Suprapubic skin (tissue), 4 donors: ENCODE data around the gene IRX1.

Source experiments
- EP300 ChIP-seq: sonication (generic); formaldehyde crosslinking; IDR thresholded peaks from one replicate; pipeline ENCODE4 v1.6.1; 2017; ENCODE audit warnings: antibody characterized with exemption
- POLR2A ChIP-seq, 2 donors: fragments of 450-650 bp; IDR thresholded peaks; one replicate each; pipeline ENCODE4 v1.6.1; 2017; ENCODE audit warnings: antibody characterized with exemption in 2 of 2, mild to moderate bottlenecking in 2 of 2, moderate library complexity in 2 of 2
- POLR2AphosphoS5 ChIP-seq, 3 donors: sonication (generic); formaldehyde crosslinking; IDR thresholded peaks; one replicate each; pipeline ENCODE4 v1.6.1; 2017; ENCODE audit warnings: antibody characterized with exemption in 3 of 3
- TF ChIP-seq, protein P1 (sequence below), 2 donors: fragments of 200-600 bp in 1 of 2; fragments of 450-650 bp in 1 of 2; sonication (generic) in 1 of 2; IDR thresholded peaks; one replicate each; pipeline ENCODE4 v1.5.1; 2016 to 2019; ENCODE audit warnings: antibody characterized with exemption in 2 of 2, mild to moderate bottlenecking in 1 of 2, moderate library complexity in 1 of 2

DNA sequence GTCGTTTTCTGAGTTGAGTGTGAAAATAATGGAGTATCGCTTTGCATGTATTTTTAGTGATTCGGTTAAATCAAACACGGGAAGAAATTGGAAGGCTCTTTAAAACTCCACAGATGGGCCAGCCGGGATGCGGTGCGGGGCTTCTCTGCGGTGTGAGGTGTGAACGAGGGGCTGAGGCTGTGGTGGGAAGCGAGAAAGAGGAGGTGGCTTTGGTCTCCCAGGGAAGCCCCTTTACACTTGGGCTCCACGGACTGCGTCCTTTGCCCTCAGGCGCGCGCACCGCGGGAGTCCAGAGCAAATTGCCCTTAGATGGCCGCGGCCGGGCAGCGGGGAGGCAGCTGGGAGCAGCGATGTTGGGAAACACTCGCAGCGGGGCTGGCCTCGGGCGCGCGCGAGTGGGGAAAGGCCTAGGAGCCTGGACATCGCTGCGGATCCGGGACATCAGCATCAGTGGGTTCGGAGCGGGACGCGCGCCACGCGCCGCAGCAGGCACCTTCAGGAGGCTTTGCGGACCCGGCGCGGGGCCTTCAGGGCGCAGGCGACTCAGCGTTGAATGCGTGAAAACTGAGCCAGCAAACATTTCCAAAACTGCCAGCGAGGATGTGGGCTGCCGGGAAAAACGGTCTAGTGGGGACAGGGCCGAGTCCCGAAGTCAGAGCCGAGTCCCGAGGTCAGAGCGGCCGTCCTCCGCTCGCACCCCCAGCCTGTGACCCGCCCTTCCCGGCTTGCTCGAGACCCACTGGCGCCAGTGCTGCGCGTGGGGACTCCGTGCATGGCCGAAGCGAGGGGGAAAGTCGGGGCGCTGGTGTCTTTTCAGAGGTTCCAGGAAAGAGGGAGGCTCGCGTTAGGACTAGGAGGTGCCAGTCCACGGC is 6.5 kb downstream of the IRX1 start:
- TF ChIP-seq, protein P1, sequence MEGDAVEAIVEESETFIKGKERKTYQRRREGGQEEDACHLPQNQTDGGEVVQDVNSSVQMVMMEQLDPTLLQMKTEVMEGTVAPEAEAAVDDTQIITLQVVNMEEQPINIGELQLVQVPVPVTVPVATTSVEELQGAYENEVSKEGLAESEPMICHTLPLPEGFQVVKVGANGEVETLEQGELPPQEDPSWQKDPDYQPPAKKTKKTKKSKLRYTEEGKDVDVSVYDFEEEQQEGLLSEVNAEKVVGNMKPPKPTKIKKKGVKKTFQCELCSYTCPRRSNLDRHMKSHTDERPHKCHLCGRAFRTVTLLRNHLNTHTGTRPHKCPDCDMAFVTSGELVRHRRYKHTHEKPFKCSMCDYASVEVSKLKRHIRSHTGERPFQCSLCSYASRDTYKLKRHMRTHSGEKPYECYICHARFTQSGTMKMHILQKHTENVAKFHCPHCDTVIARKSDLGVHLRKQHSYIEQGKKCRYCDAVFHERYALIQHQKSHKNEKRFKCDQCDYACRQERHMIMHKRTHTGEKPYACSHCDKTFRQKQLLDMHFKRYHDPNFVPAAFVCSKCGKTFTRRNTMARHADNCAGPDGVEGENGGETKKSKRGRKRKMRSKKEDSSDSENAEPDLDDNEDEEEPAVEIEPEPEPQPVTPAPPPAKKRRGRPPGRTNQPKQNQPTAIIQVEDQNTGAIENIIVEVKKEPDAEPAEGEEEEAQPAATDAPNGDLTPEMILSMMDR (IDR thresholded peaks at IDR 0.05) = no peak
- TF ChIP-seq EP300 (no peak), POLR2A (IDR thresholded peaks at IDR 0.05) (no peak), POLR2AphosphoS5 (IDR thresholded peaks at IDR 0.05) (no peak)
